COR-L47 (cell line): ENCODE results near the gene PTGS1.
"Not testable (repeated sequence)": the region's sequence is repeated elsewhere in the genome, so short reads cannot be mapped to it uniquely, and the experiment has no call there.

Source experiments
- DNase-seq: peaks from one replicate; lab custom pipeline; 2025; lab: John Stamatoyannopoulos, UW

The PTGS1 gene

DNA sequence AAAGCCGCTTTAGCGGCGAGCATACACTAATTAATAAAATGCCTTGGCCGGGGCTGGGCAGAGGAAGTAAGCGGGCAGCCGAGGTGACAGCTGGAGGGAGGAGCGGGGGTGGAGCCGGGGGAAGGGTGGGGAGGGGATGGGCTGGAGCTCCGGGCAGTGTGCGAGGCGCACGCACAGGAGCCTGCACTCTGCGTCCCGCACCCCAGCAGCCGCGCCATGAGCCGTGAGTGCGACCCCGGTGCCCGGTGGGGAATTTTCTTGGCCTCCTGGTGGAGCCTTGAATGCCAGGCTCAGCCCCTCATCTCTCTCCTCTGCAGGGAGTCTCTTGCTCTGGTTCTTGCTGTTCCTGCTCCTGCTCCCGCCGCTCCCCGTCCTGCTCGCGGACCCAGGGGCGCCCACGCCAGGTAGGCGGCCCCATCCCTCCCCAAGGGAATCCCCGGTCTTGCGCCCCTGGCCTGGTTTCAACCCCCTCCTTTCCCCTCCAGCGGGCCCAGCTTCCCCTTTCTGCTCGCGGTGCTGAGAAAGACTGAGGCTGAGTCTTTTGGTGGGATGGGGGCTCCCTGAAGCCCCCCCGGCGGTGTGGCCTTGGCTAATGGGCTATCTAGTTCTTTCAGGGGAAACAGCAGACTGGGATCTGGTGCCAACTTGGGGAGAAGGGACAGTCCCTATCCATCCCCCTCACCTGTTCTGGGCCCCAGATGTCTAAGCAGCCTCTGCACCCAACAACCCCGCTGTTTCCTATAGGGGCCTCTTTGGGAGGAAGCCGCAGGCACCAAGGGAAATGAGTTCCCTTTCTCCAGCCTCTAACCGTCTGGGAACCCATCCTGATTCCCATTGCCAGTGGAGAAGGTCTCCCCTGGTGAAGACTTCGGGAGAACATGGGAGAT lies at the start of gene PTGS1:
PTGS1 (plus strand) TSS at position 156 of the 887 bp plus-strand sequence; CDS start at position 217, 61 bp downstream.
- peak; percentile 48 for DNase-seq

GRCh38 chr9:122322553-122322952 lies 48.3 kb upstream of the PTGS1 start:
- DNase-seq: no peak

DNA sequence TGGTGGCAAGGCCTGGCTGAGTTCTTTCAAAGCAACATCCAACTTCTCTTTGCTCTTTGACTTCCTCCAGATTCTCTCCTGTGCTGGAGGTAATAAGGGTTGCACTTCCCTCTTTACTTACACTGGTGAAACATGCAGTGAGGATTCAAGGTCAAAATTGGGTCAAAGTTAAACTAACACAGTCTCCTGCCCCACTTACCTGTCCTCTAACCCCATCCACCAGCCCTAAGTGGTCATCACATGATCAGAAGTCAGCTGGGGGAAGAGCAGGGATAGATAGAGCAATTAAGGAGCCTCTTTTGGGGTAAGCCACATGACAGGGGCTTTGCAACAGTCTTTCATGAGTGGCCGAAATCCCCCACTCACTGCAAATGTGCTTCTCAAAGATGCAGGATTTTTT lies 46.2 kb upstream of the PTGS1 start:
- not testable (repeated sequence) for DNase-seq

GRCh38 chr9:122325124-122325523 lies 45.7 kb upstream of the PTGS1 start:
- DNase-seq: no peak

GRCh38 chr9:122327175-122327574 lies 43.6 kb upstream of the PTGS1 start:
- DNase-seq: no peak

DNA sequence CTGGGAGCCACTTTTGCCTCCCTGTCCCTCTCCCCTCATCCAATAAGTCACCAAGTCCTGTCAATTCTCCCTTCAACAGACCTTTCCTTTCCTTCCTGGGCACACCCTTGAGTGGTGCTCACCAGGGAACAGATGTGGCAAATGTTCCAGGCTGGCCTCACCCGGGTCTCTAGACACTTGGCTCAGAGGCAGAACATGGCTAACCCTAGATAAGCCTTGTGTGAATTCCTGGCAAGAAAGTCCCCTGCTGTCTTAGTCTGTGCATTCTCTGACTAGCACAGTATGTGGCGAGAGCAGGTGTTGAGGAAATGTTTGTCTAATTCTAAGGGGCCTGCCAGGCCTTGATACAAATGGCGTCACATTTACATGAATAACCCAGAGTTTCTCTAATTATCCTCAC lies 41.2 kb upstream of the PTGS1 start:
- peak; percentile 57 for DNase-seq

- DNase-seq: not testable (repeated sequence)
Observed at GRCh38 chr9:122330466-122330865, 40.4 kb upstream of the PTGS1 start.

GRCh38 chr9:122331523-122331927 lies 39.3 kb upstream of the PTGS1 start:
- DNase-seq: no peak

DNA sequence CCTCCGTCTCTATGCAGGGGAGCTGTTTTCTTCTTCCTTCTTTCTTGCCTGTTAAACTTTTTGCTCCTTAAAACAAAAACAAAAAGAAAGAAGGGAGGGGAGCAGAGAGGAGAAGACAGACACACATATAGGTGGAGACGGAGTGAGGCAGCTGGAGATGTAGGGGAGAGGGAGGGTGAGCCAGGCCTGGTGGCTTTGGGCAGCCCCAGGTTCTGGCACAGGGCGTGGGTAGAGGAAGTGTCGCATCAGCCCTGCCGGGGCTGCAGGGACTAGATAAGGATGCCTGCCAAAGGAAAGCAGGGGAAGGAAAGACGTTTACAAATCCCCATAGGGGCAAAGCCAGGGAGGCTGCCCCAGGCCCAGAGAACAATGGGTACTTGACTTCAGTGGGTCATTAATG lies 38.7 kb upstream of the PTGS1 start:
- DNase-seq: no peak

- no peak for DNase-seq
Observed at GRCh38 chr9:122332644-122333043, 38.2 kb upstream of the PTGS1 start.

- DNase-seq: no peak
Observed at GRCh38 chr9:122333169-122333808, 37.5 kb upstream of the PTGS1 start.

GRCh38 chr9:122334916-122335315 lies 35.9 kb upstream of the PTGS1 start:
- no peak for DNase-seq

DNA sequence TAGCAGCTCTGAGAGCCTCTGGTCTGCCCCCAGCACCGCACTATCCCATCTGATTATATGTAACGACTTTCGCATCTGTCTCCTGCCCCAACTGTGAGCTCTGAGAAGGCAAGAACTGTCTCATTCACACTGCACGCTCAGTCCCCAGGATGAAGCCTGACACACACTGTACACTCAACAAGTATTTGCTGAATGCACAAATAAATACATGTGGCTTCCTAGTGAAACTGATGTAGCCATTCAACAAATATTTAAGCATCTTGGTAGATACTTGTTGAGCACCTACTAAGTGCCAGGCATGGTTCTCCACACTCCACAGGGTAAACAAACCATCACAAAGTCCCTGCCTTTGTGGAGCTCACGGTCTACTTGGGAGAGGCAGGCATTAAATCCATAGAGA lies 34.6 kb upstream of the PTGS1 start:
- DNase-seq: no peak

DNA sequence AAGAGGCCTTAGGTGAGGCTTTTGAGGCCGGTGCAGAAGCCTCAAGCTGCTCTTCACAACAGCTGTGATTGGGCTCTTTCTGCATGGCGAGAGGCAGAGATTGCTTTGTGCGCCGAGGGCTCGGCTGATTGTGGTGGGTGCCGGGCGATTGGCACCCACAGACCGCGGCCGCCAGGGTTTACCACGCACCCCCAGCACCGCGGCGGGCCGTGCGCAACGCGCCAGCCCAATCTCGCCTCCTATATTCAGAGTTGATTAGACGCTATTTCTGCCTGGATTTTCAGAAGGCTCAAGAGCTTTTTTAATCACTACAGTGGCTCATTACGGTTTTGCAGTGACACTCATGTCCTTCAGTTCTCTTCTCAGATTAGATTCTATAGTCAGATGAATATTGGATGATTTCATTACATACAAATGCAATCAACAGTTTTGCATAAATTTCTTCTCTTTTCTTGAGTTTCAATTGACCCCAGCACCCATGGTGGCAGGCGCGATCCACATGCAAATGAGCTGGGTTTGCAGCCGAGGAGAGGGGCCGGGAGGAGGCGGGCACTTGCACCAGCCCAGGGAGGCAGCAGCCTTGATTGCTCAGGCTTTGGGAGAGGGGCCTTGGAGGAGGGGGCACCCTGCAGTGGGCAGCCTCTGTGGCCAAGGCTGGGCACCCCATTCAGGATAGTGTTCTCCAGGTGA lies 33.8 kb upstream of the PTGS1 start:
- DNase-seq: no peak

DNA sequence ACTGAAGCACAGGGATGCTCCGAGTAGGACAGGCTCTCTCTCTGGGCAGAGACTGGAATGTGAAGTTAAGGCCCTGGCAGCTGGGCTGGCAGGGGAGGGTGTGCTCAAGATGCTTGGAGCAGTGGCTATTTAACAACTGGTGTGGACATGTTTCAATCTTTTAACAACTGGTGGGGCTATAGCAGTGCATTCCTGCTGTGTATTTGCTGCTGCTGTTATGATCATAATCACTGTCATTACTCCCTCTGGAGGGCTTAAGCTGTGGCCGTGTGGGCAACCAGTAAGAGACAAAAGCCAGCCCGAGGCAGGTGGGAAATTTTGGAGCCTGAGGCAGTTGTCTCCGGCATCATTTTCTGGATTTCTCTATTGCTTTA lies 33.3 kb upstream of the PTGS1 start:
- no peak for DNase-seq

- no peak for DNase-seq
Observed at GRCh38 chr9:122338536-122338935, 32.3 kb upstream of the PTGS1 start.

GRCh38 chr9:122338994-122339393 lies 31.8 kb upstream of the PTGS1 start:
- DNase-seq: no peak

- DNase-seq: no peak
Observed at GRCh38 chr9:122339579-122339978, 31.2 kb upstream of the PTGS1 start.

- DNase-seq: no peak
Observed at GRCh38 chr9:122340161-122340560, 30.7 kb upstream of the PTGS1 start.

- DNase-seq: no peak
Observed at GRCh38 chr9:122342323-122343050, 28.3 kb upstream of the PTGS1 start.

GRCh38 chr9:122346478-122347347 lies 24.1 kb upstream of the PTGS1 start:
- no peak for DNase-seq
